ENCODE results near the gene VWA5B1.

GRCh38 chr1:20334103-20334502, 43.4 kb downstream of the VWA5B1 start:
- TF ChIP-seq POLR2AphosphoS5 (IDR thresholded peaks at IDR 0.05; ENCODE audit: borderline replicate concordance, low read depth, low read length), result no peak
- no peak for TF ChIP-seq EZH2 (IDR thresholded peaks at IDR 0.05)
- TF ChIP-seq FOXP2 (optimal IDR thresholded peaks at IDR 0.05; ENCODE audit: control extremely low read depth, extremely low read length, insufficient read depth), result no peak

All from SK-N-MC (cell line).